ENCODE measurements around the gene LMX1A. TPM values are rescaled to one million over a fixed set of nuclear protein-coding genes. Genes with fewer than 3 reads are reported as not detected.

The LMX1A gene
- total and polyA plus RNA-seq, 4 donors, result 0.05 to 0.17 TPM; not detected in 2

DNA sequence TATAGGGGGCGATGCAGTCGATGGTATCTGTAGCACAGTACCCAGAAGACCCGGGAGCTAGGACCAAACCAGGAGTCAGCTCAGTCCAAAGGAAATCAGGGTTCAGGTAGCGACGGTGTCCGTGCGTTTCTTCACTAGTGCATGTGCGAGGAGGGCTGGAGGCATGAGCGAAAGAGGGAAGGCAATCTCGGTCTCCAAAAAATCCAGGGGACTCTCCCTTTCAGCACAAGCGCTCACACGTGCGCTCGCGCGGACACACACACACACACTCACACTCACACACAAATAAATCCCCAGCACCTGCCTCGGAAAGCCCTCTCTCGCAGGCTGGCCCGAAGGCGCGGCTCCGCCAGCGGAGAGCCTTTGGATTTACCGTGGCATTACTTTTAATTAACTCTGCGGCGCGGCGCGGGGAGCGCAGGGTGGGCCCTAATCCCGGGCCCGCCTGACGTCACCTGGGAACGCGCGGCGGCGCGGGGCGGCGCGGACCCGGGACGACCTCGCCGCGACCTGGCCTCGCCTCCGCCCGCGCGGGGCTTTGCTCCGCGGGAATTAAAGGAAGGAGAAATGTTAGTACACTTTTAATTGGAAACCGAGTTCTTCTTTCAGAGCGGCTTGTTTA is 121.2 kb downstream of the LMX1A start:
- Histone ChIP-seq H3K36me3 (ENCODE audit: control insufficient read depth in 4 of 4, insufficient read depth in 3 of 4, low read depth in 1 of 4, low read length in 3 of 4) (no peaks in the 10 kb centered on the region), H3K4me3 (ENCODE audit: low read depth in 1 of 3, low read length in 3 of 3) (peak overlapping the region; percentile 64 to 76 (median 70)), H3K27ac (ENCODE audit: low read depth in 1 of 2, low read length in 2 of 2) (peak overlapping the region; percentile 63 to 96), H3K27me3 (ENCODE audit: control insufficient read depth in 4 of 4, insufficient read depth in 4 of 4, low read length in 3 of 4) (no peaks in the 10 kb centered on the region), H3K9me3 (ENCODE audit: control insufficient read depth in 4 of 4, low read length in 3 of 4) (no peaks in the 10 kb centered on the region), H3K4me1 (ENCODE audit: control insufficient read depth in 4 of 4, insufficient read depth in 4 of 4, low read length in 3 of 4) (peaks cover 0 to 28% (median 18%) of the 10 kb centered on the region in 4 donors), H3K9ac (ENCODE audit: low read depth in 1 of 2, low read length in 2 of 2) (peak overlapping the region; percentile 65 to 83)
- TF ChIP-seq SP1 (IDR thresholded peaks at IDR 0.05) (no peak), FOXA1 (IDR thresholded peaks at IDR 0.05) (no peak), EGR1 (IDR thresholded peaks at IDR 0.05; ENCODE audit: low read depth in 2 of 2) (no peak), GABPA (IDR thresholded peaks at IDR 0.05 in 1 of 2, conservative IDR thresholded peaks at IDR 0.05 in 1 of 2) (no peak), HNF4A (conservative IDR thresholded peaks at IDR 0.05) (no peak)
- TF ChIP-seq, protein P1, sequence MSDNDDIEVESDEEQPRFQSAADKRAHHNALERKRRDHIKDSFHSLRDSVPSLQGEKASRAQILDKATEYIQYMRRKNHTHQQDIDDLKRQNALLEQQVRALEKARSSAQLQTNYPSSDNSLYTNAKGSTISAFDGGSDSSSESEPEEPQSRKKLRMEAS (IDR thresholded peaks at IDR 0.05), result no peak
- TF ChIP-seq, protein P2, sequence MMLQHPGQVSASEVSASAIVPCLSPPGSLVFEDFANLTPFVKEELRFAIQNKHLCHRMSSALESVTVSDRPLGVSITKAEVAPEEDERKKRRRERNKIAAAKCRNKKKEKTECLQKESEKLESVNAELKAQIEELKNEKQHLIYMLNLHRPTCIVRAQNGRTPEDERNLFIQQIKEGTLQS (IDR thresholded peaks at IDR 0.05), result no peak
- peak; percentile 35 for DNase-seq (ENCODE audit: low spot score)
- WGBS, result 2% methylated on average over 56 of the region's 56 CpGs

DNA sequence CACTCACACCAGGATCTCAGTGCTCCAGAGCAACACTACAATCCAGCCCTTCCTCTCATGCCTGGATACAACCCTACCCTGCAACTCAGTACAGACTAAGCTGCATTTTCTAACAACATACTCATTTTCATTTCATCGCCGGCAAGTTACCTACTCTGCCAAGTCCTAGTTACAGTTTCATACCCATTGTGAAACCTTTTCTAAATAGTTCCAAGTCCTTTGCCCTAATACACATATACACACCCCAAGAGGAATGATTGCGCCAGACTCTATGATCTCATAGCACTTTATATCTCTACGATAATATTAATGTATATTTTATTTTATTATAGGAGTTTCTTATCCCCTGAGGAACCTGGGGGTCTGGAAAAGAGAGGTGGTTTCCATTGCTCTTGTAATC is 122.4 kb downstream of the LMX1A start:
- H3K9me3 ChIP-seq (ENCODE audit: control insufficient read depth in 4 of 4, low read length in 3 of 4), result no peaks in the 10 kb centered on the region
- H3K4me3 ChIP-seq (ENCODE audit: low read depth in 1 of 3, low read length in 3 of 3), result no peak overlapping the region
- H3K4me1 ChIP-seq (ENCODE audit: control insufficient read depth in 4 of 4, insufficient read depth in 4 of 4, low read length in 3 of 4), result peaks cover 0 to 28% (median 18%) of the 10 kb centered on the region in 4 donors
- WGBS, result 42% methylated on average over 4 of the region's 4 CpGs
- no peaks in the 10 kb centered on the region for H3K36me3 ChIP-seq (ENCODE audit: control insufficient read depth in 4 of 4, insufficient read depth in 3 of 4, low read depth in 1 of 4, low read length in 3 of 4)
- peak overlapping the region; percentile 63 to 96 for H3K27ac ChIP-seq (ENCODE audit: low read depth in 1 of 2, low read length in 2 of 2)
- no peak overlapping the region for H3K9ac ChIP-seq (ENCODE audit: low read depth in 1 of 2, low read length in 2 of 2)
- no peaks in the 10 kb centered on the region for H3K27me3 ChIP-seq (ENCODE audit: control insufficient read depth in 4 of 4, insufficient read depth in 4 of 4, low read length in 3 of 4)
- TF ChIP-seq, protein P3, sequence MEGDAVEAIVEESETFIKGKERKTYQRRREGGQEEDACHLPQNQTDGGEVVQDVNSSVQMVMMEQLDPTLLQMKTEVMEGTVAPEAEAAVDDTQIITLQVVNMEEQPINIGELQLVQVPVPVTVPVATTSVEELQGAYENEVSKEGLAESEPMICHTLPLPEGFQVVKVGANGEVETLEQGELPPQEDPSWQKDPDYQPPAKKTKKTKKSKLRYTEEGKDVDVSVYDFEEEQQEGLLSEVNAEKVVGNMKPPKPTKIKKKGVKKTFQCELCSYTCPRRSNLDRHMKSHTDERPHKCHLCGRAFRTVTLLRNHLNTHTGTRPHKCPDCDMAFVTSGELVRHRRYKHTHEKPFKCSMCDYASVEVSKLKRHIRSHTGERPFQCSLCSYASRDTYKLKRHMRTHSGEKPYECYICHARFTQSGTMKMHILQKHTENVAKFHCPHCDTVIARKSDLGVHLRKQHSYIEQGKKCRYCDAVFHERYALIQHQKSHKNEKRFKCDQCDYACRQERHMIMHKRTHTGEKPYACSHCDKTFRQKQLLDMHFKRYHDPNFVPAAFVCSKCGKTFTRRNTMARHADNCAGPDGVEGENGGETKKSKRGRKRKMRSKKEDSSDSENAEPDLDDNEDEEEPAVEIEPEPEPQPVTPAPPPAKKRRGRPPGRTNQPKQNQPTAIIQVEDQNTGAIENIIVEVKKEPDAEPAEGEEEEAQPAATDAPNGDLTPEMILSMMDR (IDR thresholded peaks at IDR 0.05; ENCODE audit: low read depth, low read length, missing input control), result no peak
- TF ChIP-seq RXRA (IDR thresholded peaks at IDR 0.05) (peak; percentile 73 to 83), YY1 (IDR thresholded peaks at IDR 0.05) (peak; percentile 51), JUND (IDR thresholded peaks at IDR 0.05) (peak; percentile 61 to 70), EGR1 (IDR thresholded peaks at IDR 0.05; ENCODE audit: low read depth in 2 of 2) (no peak), HNF4A (conservative IDR thresholded peaks at IDR 0.05) (peak; percentile 82 to 86), TAF1 (conservative IDR thresholded peaks at IDR 0.05) (no peak), RAD21 (IDR thresholded peaks at IDR 0.05) (peak in 1 of 2 donors; percentile 46), GABPA (IDR thresholded peaks at IDR 0.05 in 1 of 2, conservative IDR thresholded peaks at IDR 0.05 in 1 of 2) (no peak), HNF4G (IDR thresholded peaks at IDR 0.05) (peak; percentile 57), FOXA1 (IDR thresholded peaks at IDR 0.05) (no peak), NR2F2 (IDR thresholded peaks at IDR 0.05) (no peak), SP1 (IDR thresholded peaks at IDR 0.05) (peak; percentile 67), FOXA2 (IDR thresholded peaks at IDR 0.05) (peak; percentile 30)
- TF ChIP-seq, protein P4, sequence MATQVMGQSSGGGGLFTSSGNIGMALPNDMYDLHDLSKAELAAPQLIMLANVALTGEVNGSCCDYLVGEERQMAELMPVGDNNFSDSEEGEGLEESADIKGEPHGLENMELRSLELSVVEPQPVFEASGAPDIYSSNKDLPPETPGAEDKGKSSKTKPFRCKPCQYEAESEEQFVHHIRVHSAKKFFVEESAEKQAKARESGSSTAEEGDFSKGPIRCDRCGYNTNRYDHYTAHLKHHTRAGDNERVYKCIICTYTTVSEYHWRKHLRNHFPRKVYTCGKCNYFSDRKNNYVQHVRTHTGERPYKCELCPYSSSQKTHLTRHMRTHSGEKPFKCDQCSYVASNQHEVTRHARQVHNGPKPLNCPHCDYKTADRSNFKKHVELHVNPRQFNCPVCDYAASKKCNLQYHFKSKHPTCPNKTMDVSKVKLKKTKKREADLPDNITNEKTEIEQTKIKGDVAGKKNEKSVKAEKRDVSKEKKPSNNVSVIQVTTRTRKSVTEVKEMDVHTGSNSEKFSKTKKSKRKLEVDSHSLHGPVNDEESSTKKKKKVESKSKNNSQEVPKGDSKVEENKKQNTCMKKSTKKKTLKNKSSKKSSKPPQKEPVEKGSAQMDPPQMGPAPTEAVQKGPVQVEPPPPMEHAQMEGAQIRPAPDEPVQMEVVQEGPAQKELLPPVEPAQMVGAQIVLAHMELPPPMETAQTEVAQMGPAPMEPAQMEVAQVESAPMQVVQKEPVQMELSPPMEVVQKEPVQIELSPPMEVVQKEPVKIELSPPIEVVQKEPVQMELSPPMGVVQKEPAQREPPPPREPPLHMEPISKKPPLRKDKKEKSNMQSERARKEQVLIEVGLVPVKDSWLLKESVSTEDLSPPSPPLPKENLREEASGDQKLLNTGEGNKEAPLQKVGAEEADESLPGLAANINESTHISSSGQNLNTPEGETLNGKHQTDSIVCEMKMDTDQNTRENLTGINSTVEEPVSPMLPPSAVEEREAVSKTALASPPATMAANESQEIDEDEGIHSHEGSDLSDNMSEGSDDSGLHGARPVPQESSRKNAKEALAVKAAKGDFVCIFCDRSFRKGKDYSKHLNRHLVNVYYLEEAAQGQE (IDR thresholded peaks at IDR 0.05), result peak; percentile 60
- TF ChIP-seq, protein P1 (IDR thresholded peaks at IDR 0.05), result peak; percentile 41
- TF ChIP-seq, protein P5, sequence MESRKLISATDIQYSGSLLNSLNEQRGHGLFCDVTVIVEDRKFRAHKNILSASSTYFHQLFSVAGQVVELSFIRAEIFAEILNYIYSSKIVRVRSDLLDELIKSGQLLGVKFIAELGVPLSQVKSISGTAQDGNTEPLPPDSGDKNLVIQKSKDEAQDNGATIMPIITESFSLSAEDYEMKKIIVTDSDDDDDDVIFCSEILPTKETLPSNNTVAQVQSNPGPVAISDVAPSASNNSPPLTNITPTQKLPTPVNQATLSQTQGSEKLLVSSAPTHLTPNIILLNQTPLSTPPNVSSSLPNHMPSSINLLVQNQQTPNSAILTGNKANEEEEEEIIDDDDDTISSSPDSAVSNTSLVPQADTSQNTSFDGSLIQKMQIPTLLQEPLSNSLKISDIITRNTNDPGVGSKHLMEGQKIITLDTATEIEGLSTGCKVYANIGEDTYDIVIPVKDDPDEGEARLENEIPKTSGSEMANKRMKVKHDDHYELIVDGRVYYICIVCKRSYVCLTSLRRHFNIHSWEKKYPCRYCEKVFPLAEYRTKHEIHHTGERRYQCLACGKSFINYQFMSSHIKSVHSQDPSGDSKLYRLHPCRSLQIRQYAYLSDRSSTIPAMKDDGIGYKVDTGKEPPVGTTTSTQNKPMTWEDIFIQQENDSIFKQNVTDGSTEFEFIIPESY (IDR thresholded peaks at IDR 0.05), result peak; percentile 19
- TF ChIP-seq, protein P2 (IDR thresholded peaks at IDR 0.05), result peak; percentile 44
- no peak for DNase-seq (ENCODE audit: low spot score)

Measured in liver (tissue), 9 donors.